ENCODE data around the gene RNF187. TPM values are rescaled to one million over a fixed set of nuclear protein-coding genes. Genes with fewer than 3 reads are reported as not detected.
"Not testable (repeated sequence)": the region's sequence is repeated elsewhere in the genome, so short reads cannot be mapped to it uniquely, and the experiment has no call there.

Gene RNF187
- total RNA-seq, 1 donor from 2014 or later, result 156 TPM

- no peaks in the 10 kb centered on the region for H3K9me3 Mint-ChIP-seq (ENCODE audit: unreplicated experiment)
- no peak for TF ChIP-seq CTCF (IDR thresholded peaks at IDR 0.05)
- H3K27ac Mint-ChIP-seq (ENCODE audit: unreplicated experiment), result no peak overlapping the region
- peaks cover 8% of the 10 kb centered on the region for H3K4me1 Mint-ChIP-seq (ENCODE audit: unreplicated experiment)
- no peak overlapping the region for H3K4me3 Mint-ChIP-seq (ENCODE audit: unreplicated experiment)
- H3K36me3 Mint-ChIP-seq (ENCODE audit: unreplicated experiment), result peaks cover 10% of the 10 kb centered on the region
- H3K27me3 Mint-ChIP-seq (ENCODE audit: unreplicated experiment), result peaks cover 19% of the 10 kb centered on the region
- peak; percentile 42 for DNase-seq (ENCODE audit: extremely low spot score, unreplicated experiment)
Observed at GRCh38 chr1:228502522-228502921, 15.3 kb downstream of the RNF187 start.

GRCh38 chr1:228505944-228506343 is 18.8 kb downstream of the RNF187 start:
- H3K4me3 Mint-ChIP-seq (ENCODE audit: unreplicated experiment); H3K9me3 Mint-ChIP-seq (ENCODE audit: unreplicated experiment); H3K27ac Mint-ChIP-seq (ENCODE audit: unreplicated experiment); H3K4me1 Mint-ChIP-seq (ENCODE audit: unreplicated experiment); H3K36me3 Mint-ChIP-seq (ENCODE audit: unreplicated experiment): not testable (repeated sequence)
- peak; percentile 38 for DNase-seq (ENCODE audit: extremely low spot score, unreplicated experiment)
- H3K27me3 Mint-ChIP-seq (ENCODE audit: unreplicated experiment), result peaks cover 46% of the 10 kb centered on the region

- Mint-ChIP-seq H3K36me3 (ENCODE audit: unreplicated experiment) (no peaks in the 10 kb centered on the region), H3K4me1 (ENCODE audit: unreplicated experiment) (no peaks in the 10 kb centered on the region), H3K4me3 (ENCODE audit: unreplicated experiment) (no peak overlapping the region), H3K27me3 (ENCODE audit: unreplicated experiment) (peaks cover 56% of the 10 kb centered on the region), H3K27ac (ENCODE audit: unreplicated experiment) (no peak overlapping the region), H3K9me3 (ENCODE audit: unreplicated experiment) (no peaks in the 10 kb centered on the region)
- no peak for TF ChIP-seq CTCF (IDR thresholded peaks at IDR 0.05)
- DNase-seq (ENCODE audit: extremely low spot score, unreplicated experiment), result peak; percentile 67
Observed at GRCh38 chr1:228507961-228508652, 20.9 kb downstream of the RNF187 start.

- DNase-seq (ENCODE audit: extremely low spot score, unreplicated experiment), result peak; percentile 44
- Mint-ChIP-seq H3K27ac (ENCODE audit: unreplicated experiment) (no peak overlapping the region), H3K36me3 (ENCODE audit: unreplicated experiment) (no peaks in the 10 kb centered on the region), H3K9me3 (ENCODE audit: unreplicated experiment) (no peaks in the 10 kb centered on the region), H3K4me3 (ENCODE audit: unreplicated experiment) (no peak overlapping the region), H3K4me1 (ENCODE audit: unreplicated experiment) (no peaks in the 10 kb centered on the region), H3K27me3 (ENCODE audit: unreplicated experiment) (peaks cover 56% of the 10 kb centered on the region)
- no peak for TF ChIP-seq CTCF (IDR thresholded peaks at IDR 0.05)
Observed at GRCh38 chr1:228508840-228509415, 21.7 kb downstream of the RNF187 start.

DNA sequence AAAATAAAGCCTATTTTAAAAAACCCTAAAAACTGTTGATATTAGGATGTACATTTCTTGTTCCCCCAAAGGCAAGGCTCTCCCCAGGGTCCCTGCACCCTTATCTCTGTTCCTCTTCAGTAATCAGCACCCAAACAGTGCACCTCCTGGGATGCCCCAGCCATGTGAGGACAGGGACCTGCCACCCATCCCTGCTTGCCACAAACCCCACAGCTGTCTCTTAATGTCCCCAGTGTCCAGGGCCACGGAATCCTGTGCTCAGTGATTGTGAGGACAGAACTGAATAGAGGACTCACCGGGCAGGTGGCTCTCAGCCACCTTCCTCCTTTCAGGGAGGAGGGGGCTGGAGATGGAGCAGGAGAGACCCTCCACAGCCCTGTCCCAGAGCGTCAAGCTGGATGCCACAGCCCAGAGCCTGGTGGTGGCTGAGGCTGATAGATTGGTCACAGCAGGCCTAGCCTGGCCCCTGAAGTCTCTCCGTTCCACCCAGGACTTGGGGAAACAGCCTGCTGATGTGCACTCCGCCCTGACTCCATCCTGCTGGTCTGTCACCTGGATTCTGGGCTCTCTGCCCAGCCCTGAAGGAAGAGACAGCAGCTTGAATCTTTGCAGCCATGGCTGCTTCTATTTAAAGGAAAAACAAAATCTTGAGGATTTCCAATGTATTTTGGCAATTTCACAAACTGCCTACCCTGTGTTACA is 23.1 kb downstream of the RNF187 start:
- Mint-ChIP-seq H3K36me3 (ENCODE audit: unreplicated experiment) (no peaks in the 10 kb centered on the region), H3K9me3 (ENCODE audit: unreplicated experiment) (no peaks in the 10 kb centered on the region), H3K27me3 (ENCODE audit: unreplicated experiment) (peaks cover 54% of the 10 kb centered on the region), H3K27ac (ENCODE audit: unreplicated experiment) (no peak overlapping the region), H3K4me1 (ENCODE audit: unreplicated experiment) (no peaks in the 10 kb centered on the region), H3K4me3 (ENCODE audit: unreplicated experiment) (no peak overlapping the region)
- TF ChIP-seq CTCF (IDR thresholded peaks at IDR 0.05), result no peak
- no peak for DNase-seq (ENCODE audit: extremely low spot score, unreplicated experiment)
